HG03521 (cell line): ENCODE measurements around the gene B4GAT1.
"Not testable (repeated sequence)": the region's sequence is repeated elsewhere in the genome, so short reads cannot be mapped to it uniquely, and the experiment has no call there.

Experiments
- ATAC-seq: cut with Tn5 transposase; IDR thresholded peaks from one replicate; pipeline ENCODE4 v1.9.1; 2021; ENCODE audit warnings: mild to moderate bottlenecking, moderate library complexity; ENCODE audit not compliant: unreplicated experiment

Gene B4GAT1

DNA sequence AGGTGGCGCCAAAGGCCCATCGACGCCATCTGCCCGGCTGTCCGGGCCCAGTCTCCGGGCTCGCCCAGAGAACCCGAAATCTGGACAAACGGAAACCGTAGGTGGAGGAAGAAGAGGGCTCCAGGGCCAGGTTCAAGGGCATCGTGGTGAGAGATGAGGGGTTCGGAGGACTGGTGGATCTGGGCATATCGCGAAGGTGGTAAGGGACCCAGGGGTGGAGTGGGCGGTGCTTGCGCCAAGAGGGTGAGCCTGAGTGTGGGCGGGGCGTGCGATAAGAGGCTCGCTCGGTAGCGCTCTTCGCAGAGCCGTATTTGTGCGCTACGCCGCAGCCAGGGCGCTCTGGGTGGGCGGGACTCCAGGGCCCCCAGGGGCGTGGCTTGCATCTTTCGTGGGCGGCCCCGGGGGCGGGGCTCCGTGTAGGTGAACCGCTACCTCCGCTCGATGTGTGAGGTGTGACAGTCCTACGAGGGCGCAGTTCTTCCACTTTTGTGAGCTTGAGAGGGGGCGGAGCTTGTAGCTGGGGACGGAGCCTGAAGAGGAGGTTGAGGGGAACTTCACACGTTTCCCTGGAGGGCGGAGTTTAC lies 35.4 kb downstream of the B4GAT1 start:
- ATAC-seq: peak; percentile 59

DNA sequence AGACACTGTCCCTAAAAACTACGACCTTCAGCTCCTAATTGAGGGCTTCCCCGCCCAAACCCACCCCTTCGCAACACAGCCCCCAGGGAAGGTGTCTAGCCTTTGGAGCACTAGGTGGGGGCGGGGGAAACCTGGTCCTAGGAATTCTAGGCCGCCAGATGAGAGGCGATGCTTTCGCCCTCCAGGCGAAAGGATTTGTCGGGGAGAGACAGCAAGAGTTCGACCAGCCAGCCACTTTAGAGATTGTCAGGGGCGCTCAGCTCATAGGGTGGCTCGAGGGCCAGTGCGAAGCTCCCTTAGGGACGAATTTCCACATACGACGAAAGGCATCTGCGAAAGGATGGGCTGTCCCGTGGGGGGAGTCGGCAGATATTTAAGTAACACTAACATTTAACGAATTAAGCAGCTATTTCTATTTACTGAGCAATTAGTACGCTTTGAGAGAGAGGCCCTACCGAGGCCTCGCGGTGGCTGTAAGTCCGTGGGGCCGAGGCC lies 35.9 kb downstream of the B4GAT1 start:
- no peak for ATAC-seq

DNA sequence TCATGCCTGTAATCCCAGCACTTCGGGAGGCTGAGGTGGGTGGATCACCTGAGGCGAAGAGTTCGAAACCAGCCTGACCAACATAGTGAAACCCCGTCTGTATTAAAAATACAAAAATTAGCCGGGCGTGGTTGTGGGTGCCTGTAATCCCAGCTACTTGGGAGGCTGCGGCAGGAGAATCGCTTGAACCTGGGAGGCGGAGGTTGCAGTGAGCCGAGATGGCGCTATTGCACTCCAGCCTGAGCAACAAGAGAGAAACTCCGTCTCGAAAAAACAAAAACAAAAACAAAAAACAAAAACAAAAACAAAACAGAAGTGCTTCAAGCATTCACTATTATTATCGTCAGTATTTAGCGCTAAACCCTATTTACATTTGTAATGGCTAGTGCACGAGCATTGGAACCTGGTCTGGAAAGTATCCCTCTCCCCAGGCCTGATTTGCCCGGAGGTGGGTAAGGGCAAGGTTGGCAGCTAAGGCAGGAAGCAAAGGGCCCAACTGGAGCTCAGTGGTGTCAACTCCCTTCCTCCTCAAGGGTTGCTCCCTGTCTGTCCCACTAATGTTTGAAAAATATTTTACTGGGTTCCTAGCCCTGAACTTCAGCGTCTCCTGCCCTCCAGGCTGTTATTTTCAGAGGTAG lies 36.5 kb downstream of the B4GAT1 start:
- ATAC-seq: not testable (repeated sequence)

DNA sequence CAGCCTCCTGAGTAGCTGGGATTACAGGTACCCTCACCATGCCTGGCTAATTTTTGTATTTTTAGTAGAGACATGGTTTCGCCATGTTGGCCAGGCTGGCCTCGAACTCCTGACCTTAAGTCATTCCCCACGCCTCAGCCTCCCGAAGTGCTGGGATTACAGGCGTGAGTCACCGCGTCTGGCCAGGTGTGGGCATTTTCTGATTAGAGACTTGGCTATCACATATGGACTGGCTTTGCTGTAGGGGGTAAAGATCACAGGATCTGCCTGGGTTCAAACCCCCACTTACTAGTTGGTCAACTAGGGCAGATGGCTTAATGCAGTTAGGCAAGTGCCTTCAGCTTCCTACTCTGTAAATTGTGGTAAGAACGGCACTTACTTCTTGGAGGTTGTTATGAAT lies 37.1 kb downstream of the B4GAT1 start:
- ATAC-seq: no peak

DNA sequence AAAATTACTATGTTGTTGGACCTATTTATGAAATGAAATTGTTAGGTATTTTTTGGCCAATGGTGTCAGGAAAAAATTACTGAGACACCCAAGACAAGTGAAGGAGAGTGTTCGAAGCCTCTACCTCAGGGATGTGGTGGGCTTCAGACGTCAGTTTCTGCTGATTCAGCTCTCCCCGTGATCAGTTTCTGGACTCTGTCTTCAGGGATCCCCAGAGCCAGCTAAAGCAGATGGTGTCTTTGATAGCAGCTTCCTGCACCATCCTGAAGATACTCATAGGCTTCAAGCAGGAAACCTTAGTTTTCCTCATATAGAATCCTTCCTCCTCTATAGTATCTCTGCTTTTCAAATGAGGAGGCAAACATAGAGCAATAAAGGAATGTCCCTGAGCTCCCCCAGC lies 38.0 kb downstream of the B4GAT1 start:
- ATAC-seq: no peak

DNA sequence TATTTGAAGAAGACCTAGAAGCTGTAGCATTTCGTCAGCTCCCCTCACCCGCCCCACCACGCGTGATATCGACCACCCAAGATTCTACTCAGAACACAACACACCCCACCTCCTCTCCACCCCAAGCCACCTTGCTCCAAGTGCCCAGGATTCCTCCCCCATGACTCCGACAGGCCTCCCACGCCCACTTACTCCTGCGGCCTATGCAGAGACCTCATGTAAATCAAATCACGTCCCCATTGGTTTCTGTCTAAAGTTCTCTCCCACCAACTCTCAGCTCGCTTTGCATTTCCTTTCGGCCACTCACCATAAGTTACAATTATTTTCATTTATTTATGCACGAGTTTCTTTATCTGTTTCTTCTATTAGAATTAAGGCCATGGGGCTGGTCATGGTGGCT lies 44.8 kb downstream of the B4GAT1 start:
- no peak for ATAC-seq

DNA sequence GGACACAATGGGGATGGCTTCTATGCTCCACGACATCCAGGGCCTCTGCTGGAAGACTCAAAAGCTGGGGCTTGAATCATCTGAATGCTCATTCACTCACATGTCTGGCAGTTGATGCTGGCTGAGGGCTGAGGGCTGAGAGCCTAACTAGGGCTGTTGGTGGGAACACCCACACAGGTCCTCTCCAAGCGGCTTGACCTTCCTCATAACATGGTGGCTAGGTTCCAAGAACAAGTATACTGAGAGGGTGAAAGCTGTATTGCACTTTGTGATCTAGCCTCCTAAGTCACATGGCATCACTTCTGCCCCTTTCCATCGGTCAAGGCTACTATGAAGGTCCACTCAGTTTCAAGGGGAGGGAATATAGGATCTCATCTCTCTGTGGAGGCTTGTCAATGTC lies 48.2 kb downstream of the B4GAT1 start:
- no peak for ATAC-seq

DNA sequence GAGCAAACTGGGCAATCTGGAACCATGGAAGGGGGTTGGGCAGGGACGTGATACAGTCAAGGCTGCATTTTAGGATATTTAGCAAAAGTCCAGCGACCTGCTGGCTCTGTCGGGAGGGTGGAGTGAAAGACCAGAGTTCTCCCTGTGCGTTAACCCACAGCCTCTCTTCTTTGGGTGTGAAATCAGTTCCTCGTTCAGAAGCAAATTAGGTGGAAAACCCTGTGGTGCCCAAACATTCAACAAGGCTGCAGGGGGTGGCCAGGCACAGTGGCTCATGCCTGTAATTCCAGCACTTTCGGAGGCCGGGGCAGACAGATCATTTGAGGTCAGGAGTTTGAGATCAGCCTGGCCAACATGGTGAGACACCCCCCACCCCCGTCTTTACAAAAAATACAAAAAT lies 49.8 kb downstream of the B4GAT1 start:
- no peak for ATAC-seq
